Fibroblast of pulmonary artery (primary cell): ENCODE measurements around the gene MCF2L.

Experiments
- DNase-seq: peaks from one replicate; pipeline ENCODE4 v3.0.0-alpha.2; 2010; ENCODE audit warnings: low read depth
- H3K4me3 ChIP-seq: replicated peaks from 2 replicates; pipeline ENCODE4 v1.5.1; 2011; ENCODE audit warnings: low read depth, mild to moderate bottlenecking, control low read depth, low read length, moderate library complexity
- CTCF ChIP-seq: IDR thresholded peaks from 2 replicates; pipeline ENCODE4 v1.5.1; 2011; ENCODE audit warnings: mild to moderate bottlenecking, control low read depth, low read length, inconsistent platforms; ENCODE audit errors: missing control alignments

MCF2L gene

GRCh38 chr13:113004126-113004525 lies 35.1 kb downstream of the MCF2L start:
- DNase-seq: no peak
- no peak overlapping the region for H3K4me3 ChIP-seq
- no peak for TF ChIP-seq CTCF

GRCh38 chr13:113005076-113005865 lies 36.3 kb downstream of the MCF2L start:
- no peak for DNase-seq
- no peak overlapping the region for H3K4me3 ChIP-seq
- TF ChIP-seq CTCF: no peak

DNA sequence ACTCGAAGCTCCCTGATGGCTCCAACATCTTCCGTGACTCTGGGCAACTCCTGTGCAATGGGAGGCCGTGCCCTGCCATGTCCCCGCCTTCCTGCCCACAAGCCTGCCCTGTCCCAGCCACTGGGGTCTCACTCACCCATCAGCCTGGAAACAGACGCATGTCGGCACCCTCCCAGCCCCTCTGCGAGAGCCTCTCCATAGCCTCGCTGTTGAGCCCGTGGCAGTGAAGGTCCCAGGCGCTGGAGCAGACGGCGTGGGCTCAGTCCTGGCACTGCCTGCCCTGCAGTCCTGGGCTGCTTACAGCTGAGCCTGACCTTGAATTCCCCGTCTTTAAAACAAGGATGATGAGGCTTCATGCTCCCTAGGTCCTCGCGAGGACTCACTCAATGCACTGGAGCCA lies 37.0 kb downstream of the MCF2L start:
- DNase-seq: no peak
- no peak overlapping the region for H3K4me3 ChIP-seq
- no peak for TF ChIP-seq CTCF

DNA sequence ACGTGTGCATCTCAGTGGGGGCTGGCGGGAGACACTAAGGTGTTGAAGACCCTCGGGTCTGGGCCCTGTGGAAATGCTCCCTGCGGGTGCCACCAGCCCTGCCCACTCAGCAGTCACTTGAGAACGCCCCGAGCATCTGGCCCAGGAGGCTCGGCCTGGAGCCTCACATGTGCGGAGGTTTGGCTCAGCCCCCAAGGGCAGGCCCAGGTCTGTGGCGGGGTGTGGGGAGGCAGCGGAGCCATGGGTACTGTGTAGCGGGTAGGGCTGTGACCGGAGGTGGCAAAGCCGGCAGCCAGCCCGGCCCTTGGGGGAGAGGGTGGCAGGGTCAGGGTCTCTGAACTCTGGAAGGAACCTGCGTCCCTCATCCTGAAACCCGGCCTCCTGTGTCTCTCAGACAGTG lies 37.6 kb downstream of the MCF2L start:
- DNase-seq: no peak
- H3K4me3 ChIP-seq: no peak overlapping the region
- TF ChIP-seq CTCF: no peak

DNA sequence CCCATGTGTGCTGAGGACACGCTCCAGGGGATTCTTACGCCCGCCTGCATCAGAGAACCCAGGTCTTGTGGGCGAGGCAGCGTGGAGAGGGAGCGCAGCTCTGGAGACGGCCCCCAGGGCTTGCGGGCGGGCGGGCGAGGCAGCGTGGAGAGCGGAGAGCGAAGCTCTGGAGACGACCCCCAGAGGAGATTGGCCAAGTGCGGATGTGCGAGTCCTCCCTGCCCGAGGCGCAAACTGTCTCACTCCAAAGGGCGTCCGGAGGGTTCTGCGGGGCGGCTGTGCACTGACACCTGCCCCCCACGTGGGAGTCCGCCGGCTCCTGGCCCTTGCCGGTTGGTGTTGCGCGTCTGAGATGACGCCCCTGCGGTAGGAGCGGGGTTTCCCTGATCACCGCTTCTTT lies 39.8 kb downstream of the MCF2L start:
- TF ChIP-seq CTCF: no peak
- no peak for DNase-seq
- no peak overlapping the region for H3K4me3 ChIP-seq

GRCh38 chr13:113009743-113010509 lies 40.9 kb downstream of the MCF2L start:
- peak; percentile 38 for DNase-seq
- no peak overlapping the region for H3K4me3 ChIP-seq
- TF ChIP-seq CTCF: no peak

DNA sequence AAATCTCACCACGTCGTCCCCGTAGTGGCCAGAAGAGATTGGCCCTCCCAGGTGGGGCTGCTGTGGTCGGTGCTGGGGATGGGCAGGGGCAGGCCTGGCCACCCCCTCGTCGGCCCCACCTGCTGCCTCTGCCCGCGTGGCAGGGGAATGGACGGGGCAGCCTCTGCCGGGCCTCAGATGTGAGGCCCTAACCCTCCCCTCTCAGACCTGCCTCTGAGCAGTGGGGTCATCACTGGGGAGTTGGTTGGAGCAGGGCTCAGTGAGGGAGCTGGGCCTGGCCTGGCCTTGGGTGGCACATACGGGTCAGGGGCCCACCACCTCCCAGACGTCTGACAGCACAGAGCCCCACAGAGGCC lies 41.5 kb downstream of the MCF2L start:
- H3K4me3 ChIP-seq: no peak overlapping the region
- no peak for TF ChIP-seq CTCF
- DNase-seq: no peak
